Hepatocyte (in vitro differentiated cells): ENCODE data around the gene ZDBF2.
A peak's percentile ranks its signal among the peaks of the same experiment; 100 is the strongest.

Source experiments
- CTCF ChIP-seq: fragments of 200-600 bp; sonication (generic); IDR thresholded peaks from 2 replicates; pipeline ENCODE4 v1.5.1; 2016; ENCODE audit warnings: antibody characterized with exemption, mild to moderate bottlenecking; ENCODE audit not compliant: poor library complexity
- EZH2 ChIP-seq: fragments of 200-600 bp; sonication (generic); IDR thresholded peaks from 2 replicates; pipeline ENCODE4 v1.6.1; 2016; ENCODE audit warnings: antibody characterized with exemption, mild to moderate bottlenecking, borderline replicate concordance
- EZH2phosphoT487 ChIP-seq: fragments of 200-600 bp; sonication (generic); IDR thresholded peaks from one replicate; pipeline ENCODE4 v1.6.1; 2018; ENCODE audit warnings: antibody characterized with exemption, mild to moderate bottlenecking, low read depth, moderate library complexity; ENCODE audit not compliant: unreplicated experiment, severe bottlenecking

- TF ChIP-seq CTCF (no peak), EZH2phosphoT487 (no peak), EZH2 (peak; percentile 18)
Measured at GRCh38 chr2:206253125-206253776, 21.2 kb upstream of the ZDBF2 start.
